Measurements from ENCODE around the gene ARAP3.
"Not testable (repeated sequence)": the region's sequence is repeated elsewhere in the genome, so short reads cannot be mapped to it uniquely, and the experiment has no call there.

Gene ARAP3

GRCh38 chr5:141681695-141682641 lies at the start of gene ARAP3:
ARAP3 (minus strand) TSS chr5:141682230; CDS start chr5:141680486, 1,744 bp downstream.
- DNase-seq: no peak

GRCh38 chr5:141729387-141730006 lies 47.5 kb upstream of the ARAP3 start:
- DNase-seq: no peak

GRCh38 chr5:141725891-141726290 lies 43.9 kb upstream of the ARAP3 start:
- DNase-seq: no peak

GRCh38 chr5:141725174-141725573 lies 43.1 kb upstream of the ARAP3 start:
- not testable (repeated sequence) for DNase-seq

- no peak for DNase-seq
Observed at GRCh38 chr5:141722266-141722665, 40.2 kb upstream of the ARAP3 start.

GRCh38 chr5:141717043-141717442 lies 35.0 kb upstream of the ARAP3 start:
- DNase-seq: no peak

GRCh38 chr5:141716468-141716867 lies 34.4 kb upstream of the ARAP3 start:
- no peak for DNase-seq

- no peak for DNase-seq
Observed at GRCh38 chr5:141716009-141716408, 34.0 kb upstream of the ARAP3 start.

GRCh38 chr5:141715346-141715905 lies 33.4 kb upstream of the ARAP3 start:
- no peak for DNase-seq

- no peak for DNase-seq
Observed at GRCh38 chr5:141714542-141715310, 32.7 kb upstream of the ARAP3 start.

GRCh38 chr5:141713616-141714309 lies 31.7 kb upstream of the ARAP3 start:
- no peak for DNase-seq

GRCh38 chr5:141711687-141712086 lies 29.7 kb upstream of the ARAP3 start:
- no peak for DNase-seq

GRCh38 chr5:141709699-141710267 lies 27.8 kb upstream of the ARAP3 start:
- DNase-seq: no peak

- DNase-seq: no peak
Observed at GRCh38 chr5:141708016-141708415, 26.0 kb upstream of the ARAP3 start.

GRCh38 chr5:141707510-141707909 lies 25.5 kb upstream of the ARAP3 start:
- DNase-seq: no peak

GRCh38 chr5:141706121-141706520 lies 24.1 kb upstream of the ARAP3 start:
- no peak for DNase-seq

- no peak for DNase-seq
Observed at GRCh38 chr5:141705469-141705868, 23.4 kb upstream of the ARAP3 start.

- no peak for DNase-seq
Observed at GRCh38 chr5:141704782-141705297, 22.8 kb upstream of the ARAP3 start.

- no peak for DNase-seq
Observed at GRCh38 chr5:141703133-141703561, 21.1 kb upstream of the ARAP3 start.

GRCh38 chr5:141701360-141702119 lies 19.5 kb upstream of the ARAP3 start:
- DNase-seq: no peak

- DNase-seq: no peak
Observed at GRCh38 chr5:141697586-141697985, 15.6 kb upstream of the ARAP3 start.
